DMS53 (cell line): ENCODE results near the gene LILRA2.
"Not testable (repeated sequence)": the region's sequence is repeated elsewhere in the genome, so short reads cannot be mapped to it uniquely, and the experiment has no call there.

Experiments
- DNase-seq: peaks from one replicate; lab custom pipeline; 2025; lab: John Stamatoyannopoulos, UW

Gene LILRA2

GRCh38 chr19:54571715-54572615 is 1.6 kb upstream of the LILRA2 start:
- DNase-seq, result not testable (repeated sequence)

GRCh38 chr19:54572696-54573311 is 786 bp upstream of the LILRA2 start:
- no peak for DNase-seq

- no peak for DNase-seq
These were observed 461 bp downstream of the LILRA2 start for GRCh38 chr19:54574051-54574450.

- DNase-seq, result no peak
These were observed 1.0 kb downstream of the LILRA2 start for GRCh38 chr19:54574527-54575056.

GRCh38 chr19:54575205-54575604 is 1.6 kb downstream of the LILRA2 start:
- DNase-seq, result not testable (repeated sequence)

GRCh38 chr19:54576411-54576976 is 2.9 kb downstream of the LILRA2 start:
- DNase-seq, result no peak

- DNase-seq, result no peak
These were observed 3.7 kb downstream of the LILRA2 start for GRCh38 chr19:54577334-54577733.

GRCh38 chr19:54578268-54578667 is 4.7 kb downstream of the LILRA2 start:
- DNase-seq, result not testable (repeated sequence)

GRCh38 chr19:54586397-54586796 is 12.8 kb downstream of the LILRA2 start:
- no peak for DNase-seq

GRCh38 chr19:54587026-54587425 is 13.4 kb downstream of the LILRA2 start:
- DNase-seq, result no peak

- DNase-seq, result not testable (repeated sequence)
These were observed 19.9 kb downstream of the LILRA2 start, which contains the start of gene LILRA1 for GRCh38 chr19:54593445-54593844. Gene LILRA1, plus strand, starts transcription at chr19:54593632. Its CDS starts 613 bp downstream, at chr19:54594245.

GRCh38 chr19:54593931-54594626 is 20.5 kb downstream of the LILRA2 start:
- not testable (repeated sequence) for DNase-seq

GRCh38 chr19:54594737-54595136 is 21.1 kb downstream of the LILRA2 start:
- DNase-seq, result no peak

GRCh38 chr19:54595680-54596436 is 22.3 kb downstream of the LILRA2 start:
- not testable (repeated sequence) for DNase-seq

- DNase-seq, result no peak
These were observed 26.6 kb downstream of the LILRA2 start for GRCh38 chr19:54600212-54600611.

GRCh38 chr19:54606230-54606629 is 32.6 kb downstream of the LILRA2 start:
- DNase-seq, result no peak

GRCh38 chr19:54606891-54607784 is 33.5 kb downstream of the LILRA2 start:
- no peak for DNase-seq

GRCh38 chr19:54607785-54608150 is 34.2 kb downstream of the LILRA2 start:
- DNase-seq, result no peak

GRCh38 chr19:54608205-54608604 is 34.6 kb downstream of the LILRA2 start:
- DNase-seq, result no peak

GRCh38 chr19:54608792-54609191 is 35.2 kb downstream of the LILRA2 start:
- no peak for DNase-seq
